GM18858 (cell line): Measurements from ENCODE around the gene MTURN.

Experiments used
- ATAC-seq: cut with Tn5 transposase; IDR thresholded peaks from one replicate; pipeline ENCODE4 v1.9.1; 2021; ENCODE audit not compliant: unreplicated experiment

MTURN gene

DNA sequence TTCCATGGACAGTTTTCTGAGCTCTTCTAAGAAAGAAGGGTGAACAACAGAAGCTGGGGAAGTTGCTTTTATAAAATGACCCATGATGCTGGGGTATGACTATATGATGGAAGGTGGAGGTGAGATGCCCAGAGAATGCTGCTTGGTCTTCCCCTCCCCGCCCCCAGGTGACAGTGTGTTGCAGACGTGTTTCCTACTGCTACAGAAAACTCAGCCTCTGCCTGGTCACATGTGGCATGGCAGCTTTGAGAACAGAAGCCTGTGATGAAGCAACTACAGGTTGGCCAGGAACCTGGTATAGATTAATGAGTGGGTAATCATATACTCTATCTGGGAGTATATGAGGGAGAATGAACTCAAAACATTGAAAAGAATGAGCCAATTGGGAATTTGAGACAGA lies 67.1 kb downstream of the MTURN start:
- no peak for ATAC-seq

DNA sequence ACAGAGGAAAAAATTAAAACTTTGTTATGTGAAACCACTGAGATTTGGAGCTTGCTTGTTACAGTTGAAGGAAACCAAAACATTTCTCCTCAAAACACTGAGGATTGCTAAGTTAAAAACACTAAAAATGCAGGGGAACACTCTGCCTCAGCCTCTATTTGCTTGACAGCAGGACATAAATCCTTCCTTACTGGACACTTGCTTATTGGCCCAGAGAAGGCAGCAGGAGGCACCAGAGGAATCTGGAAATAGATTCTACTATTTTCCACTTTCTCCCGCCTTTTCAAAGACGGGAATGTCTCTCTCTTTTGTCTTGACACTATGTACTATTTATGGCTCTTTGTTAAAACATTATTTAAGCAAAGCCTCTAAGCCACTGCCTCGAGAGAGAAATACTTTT lies 67.9 kb downstream of the MTURN start:
- ATAC-seq = no peak

DNA sequence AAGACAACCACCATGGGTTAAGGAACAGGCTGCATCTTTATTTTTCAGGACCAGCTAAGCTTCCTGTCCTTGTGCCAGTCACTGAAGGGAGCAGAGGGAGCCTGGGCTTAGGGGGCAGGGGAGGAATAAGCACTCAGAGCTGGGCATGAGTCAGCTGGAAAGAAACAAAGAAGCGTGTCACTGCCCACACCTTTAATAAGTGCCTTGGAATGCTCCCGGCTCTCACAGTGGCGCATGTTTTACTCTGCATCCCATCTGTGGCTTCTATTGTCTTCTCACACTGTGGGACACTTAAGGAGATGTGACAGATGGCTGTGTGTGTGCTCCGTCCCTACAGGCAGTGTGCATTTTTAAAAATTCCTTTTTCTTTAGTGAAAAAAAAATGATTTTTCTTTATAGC lies 71.7 kb downstream of the MTURN start:
- ATAC-seq = no peak

DNA sequence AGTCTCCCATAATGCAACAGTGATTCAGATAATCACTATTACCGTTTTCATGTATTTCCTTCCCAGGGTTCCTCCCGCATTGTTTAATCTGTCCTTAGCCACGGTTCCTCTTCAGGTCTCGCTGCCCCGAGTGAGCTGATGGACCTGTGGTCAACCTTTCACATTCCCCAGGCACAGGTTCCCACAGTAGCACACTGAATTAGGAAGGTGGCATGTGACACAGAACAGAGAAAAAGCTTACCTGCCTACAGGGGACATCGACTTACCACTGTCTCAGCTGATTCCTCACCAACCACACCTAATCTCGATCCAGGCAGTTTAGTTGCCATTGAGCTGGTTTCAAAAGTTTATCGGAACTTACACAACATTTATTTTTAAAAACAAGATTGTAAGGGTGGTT lies 72.2 kb downstream of the MTURN start:
- ATAC-seq = no peak

DNA sequence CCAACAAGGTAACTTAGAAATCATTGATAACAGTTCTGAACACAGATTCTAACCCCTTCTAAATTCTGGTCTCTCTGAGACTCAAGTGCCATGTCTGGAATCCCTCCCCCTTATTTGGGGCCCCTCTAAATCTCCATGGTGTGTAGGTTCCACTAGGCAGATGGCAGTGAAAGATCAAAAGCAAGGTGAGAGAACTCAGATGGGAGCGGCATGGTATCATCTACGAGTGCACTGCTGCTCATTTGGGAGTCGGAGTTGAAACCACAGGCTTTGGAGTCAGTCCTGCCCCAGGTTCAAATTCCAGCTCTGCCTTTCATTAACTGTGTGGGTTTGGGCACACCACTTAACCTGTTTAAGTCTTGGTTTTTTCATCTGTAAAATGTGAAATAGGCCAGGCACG lies 72.6 kb downstream of the MTURN start:
- no peak for ATAC-seq

DNA sequence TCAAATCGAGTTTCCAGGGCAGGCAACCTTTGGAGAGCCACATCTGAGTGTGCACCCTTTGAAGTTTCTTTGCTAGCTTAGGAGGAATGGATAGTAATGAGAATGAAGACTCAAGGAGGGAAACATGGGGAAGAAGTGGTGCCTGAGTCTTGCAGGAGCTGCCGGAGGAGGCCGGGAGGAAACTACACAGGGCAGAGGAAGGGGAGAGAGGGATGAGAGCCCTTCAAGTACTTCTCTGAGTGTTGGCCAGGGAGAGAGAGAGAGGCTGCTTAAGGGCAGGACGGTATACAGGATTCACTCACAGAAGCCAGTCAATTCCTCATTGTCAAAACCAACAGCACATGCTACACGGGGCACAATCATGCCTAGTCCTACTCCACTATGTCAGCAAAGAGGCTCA lies 75.2 kb downstream of the MTURN start:
- no peak for ATAC-seq
